Calu3 (cell line): ENCODE results near the gene DNAJC17. TPM values are rescaled to one million over a fixed set of nuclear protein-coding genes. Genes with fewer than 3 reads are reported as not detected.
A peak's percentile ranks its signal among the peaks of the same experiment; 100 is the strongest.

Experiments used
- BruUV-seq: library from RNA; stranded (reverse); fragments of 400-500 nt; replicated peaks from 2 replicates; lab custom pipeline; 2021; lab: Mats Ljungman, UMichigan
- CTCF ChIA-PET: fragments of 300-600 bp; sonication (Branson Sonifier 250); formaldehyde crosslinking; loops from one replicate; lab custom pipeline; 2022; ENCODE audit warnings: antibody characterized with exemption; lab: Charles Lee
- DNase-seq: peaks from one replicate; pipeline ENCODE4 v3.0.0; 2022
- H3K27ac Mint-ChIP-seq: one replicate; pipeline ENCODE4 v1.8.0; 2022; ENCODE audit warnings: mixed read lengths; ENCODE audit not compliant: unreplicated experiment
- H3K27me3 Mint-ChIP-seq: one replicate; pipeline ENCODE4 v1.8.0; 2022; ENCODE audit warnings: mixed read lengths; ENCODE audit not compliant: unreplicated experiment
- H3K36me3 Mint-ChIP-seq: one replicate; pipeline ENCODE4 v1.8.0; 2022; ENCODE audit warnings: mild to moderate bottlenecking, moderate library complexity, mixed read lengths; ENCODE audit not compliant: insufficient read depth, unreplicated experiment
- H3K4me1 Mint-ChIP-seq: one replicate; pipeline ENCODE4 v1.8.0; 2022; ENCODE audit warnings: mild to moderate bottlenecking, low read depth, mixed read lengths; ENCODE audit not compliant: unreplicated experiment
- H3K4me3 Mint-ChIP-seq: one replicate; pipeline ENCODE4 v1.8.0; 2022; ENCODE audit warnings: mild to moderate bottlenecking, low read depth, moderate library complexity, mixed read lengths; ENCODE audit not compliant: unreplicated experiment
- H3K9me3 Mint-ChIP-seq: one replicate; pipeline ENCODE4 v1.8.0; 2022; ENCODE audit warnings: low read depth, mixed read lengths; ENCODE audit not compliant: unreplicated experiment
- intact Hi-C: fragments of 100-400 bp; cut with micrococcal nuclease; formaldehyde crosslinking; loops from one replicate; pipeline ENCODE4 v1.10.0; 2022; ENCODE audit not compliant: unreplicated experiment
- total RNA-seq: library from RNA; stranded (reverse); gene quantifications from 2 replicates; pipeline ENCODE4 v1.2.3, GENCODE V29; 2022
- TF ChIP-seq, protein P1 (sequence below): fragments of 200-600 bp; IDR thresholded peaks from one replicate; pipeline ENCODE4 v1.8.0; 2022; ENCODE audit warnings: antibody characterized with exemption; ENCODE audit not compliant: unreplicated experiment

DNAJC17 gene
- total RNA-seq, 1 experiment from 2014 or later: 17.4 TPM

DNA sequence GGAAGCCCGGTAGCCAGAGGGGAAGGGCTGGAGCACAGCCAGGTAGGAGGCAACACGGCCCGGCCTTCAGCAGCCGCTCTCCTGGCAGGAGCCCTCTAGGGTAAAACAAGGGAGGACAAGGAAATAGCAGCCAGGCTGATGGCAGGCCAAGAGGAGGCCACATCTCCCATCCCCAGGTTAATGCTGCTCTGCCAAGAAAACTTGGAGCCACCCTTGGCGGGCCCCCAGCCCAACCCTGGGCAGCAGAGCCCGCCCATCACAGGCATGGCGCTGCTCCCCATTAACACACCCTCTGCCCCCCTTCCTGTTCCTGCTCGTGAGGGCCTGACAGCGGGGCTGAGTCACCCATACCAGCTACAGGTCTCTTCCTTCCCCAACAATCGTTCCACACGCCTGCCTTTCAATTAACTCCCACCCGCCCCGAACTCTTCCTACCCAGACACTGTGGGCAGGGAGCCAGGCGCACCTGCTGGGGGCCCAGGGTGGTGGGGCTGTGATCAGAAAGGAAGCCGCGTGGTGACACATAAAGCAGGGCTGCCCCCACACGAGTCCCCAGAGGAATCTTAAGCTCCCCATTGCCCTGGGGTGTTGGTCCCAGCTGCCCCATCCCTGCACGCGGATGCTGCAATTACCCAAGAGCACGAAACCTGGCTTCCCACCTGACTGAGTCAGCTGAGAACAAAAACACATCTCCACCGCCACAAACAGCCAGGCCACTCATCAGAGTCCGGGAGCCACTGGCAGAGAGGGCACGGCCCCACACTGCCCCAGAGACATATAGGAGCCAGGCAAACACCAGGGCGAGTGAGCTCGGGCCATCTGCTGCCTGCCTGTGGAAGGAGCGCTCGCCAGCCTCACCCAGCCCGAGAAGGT lies 37.8 kb downstream of the DNAJC17 start, which contains the start of gene C15orf62:
C15orf62 (plus strand) TSS at position 707 of the 873 bp plus-strand sequence. CDS start 516 bp downstream, outside the sequence.
- intact Hi-C loops: loop anchor here (2.0 kb wide), 1 partner anchor 17 kb away; no protein-coding TSS in a partner anchor
- Mint-ChIP-seq H3K36me3 (peaks cover 21% of the 10 kb centered on the region), H3K4me3 (peak within 1 kb of the TSS; percentile 59), H3K27ac (peak within 1 kb of the TSS; percentile 90), H3K27me3 (no peaks in the 10 kb centered on the region), H3K9me3 (no peaks in the 10 kb centered on the region), H3K4me1 (peaks cover 22% of the 10 kb centered on the region)
- BruUV-seq: no TSS peak
- CTCF ChIA-PET: interaction anchor here (0.6 to 2.1 kb wide), 5 partner anchors 13 to 124 kb away, joined by 3 to 8 read pairs (median 4); no protein-coding TSS in a partner anchor
- peak; percentile 74 for DNase-seq
- TF ChIP-seq, protein P1, sequence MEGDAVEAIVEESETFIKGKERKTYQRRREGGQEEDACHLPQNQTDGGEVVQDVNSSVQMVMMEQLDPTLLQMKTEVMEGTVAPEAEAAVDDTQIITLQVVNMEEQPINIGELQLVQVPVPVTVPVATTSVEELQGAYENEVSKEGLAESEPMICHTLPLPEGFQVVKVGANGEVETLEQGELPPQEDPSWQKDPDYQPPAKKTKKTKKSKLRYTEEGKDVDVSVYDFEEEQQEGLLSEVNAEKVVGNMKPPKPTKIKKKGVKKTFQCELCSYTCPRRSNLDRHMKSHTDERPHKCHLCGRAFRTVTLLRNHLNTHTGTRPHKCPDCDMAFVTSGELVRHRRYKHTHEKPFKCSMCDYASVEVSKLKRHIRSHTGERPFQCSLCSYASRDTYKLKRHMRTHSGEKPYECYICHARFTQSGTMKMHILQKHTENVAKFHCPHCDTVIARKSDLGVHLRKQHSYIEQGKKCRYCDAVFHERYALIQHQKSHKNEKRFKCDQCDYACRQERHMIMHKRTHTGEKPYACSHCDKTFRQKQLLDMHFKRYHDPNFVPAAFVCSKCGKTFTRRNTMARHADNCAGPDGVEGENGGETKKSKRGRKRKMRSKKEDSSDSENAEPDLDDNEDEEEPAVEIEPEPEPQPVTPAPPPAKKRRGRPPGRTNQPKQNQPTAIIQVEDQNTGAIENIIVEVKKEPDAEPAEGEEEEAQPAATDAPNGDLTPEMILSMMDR: no peak

DNA sequence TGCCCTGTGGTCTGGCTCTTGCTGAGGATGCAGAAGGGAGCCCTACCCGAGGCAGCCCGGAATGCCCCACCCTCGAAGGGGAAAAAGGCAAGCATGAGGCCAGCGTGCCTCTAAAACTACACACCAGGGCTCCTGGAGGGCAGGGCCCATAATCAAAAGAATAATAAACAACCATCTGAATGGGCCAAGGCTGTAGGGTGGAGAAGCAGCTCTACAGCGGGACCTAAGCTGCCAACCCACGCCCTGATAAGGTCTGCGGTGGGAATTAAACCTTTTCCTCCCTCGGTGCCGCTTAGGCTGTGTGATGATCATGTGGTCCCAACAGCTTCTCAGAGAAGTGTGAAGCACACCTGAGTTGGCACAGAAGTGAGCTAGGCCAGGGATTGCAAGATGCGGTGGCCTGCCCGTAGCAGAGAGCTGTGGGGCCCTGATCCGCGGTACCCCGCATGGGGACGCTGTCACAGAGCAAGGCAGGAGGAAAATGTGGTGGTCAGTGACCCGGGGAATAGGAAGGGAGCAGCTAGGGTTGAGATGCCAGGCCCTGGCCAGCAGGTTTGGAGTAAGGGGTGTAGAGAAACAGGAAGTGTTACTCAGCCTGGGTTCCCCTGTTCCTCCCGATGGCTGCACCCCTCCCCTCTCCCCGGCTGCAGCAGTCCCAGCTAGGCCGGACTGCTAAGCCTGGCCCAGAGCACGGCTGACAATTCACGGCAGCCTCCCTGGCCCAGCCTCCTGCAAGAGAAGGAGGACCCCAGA lies 38.6 kb downstream of the DNAJC17 start:
- BruUV-seq: no TSS peak
- Mint-ChIP-seq H3K36me3 (peaks cover 24% of the 10 kb centered on the region), H3K9me3 (no peaks in the 10 kb centered on the region), H3K27ac (peak overlapping the region; percentile 90), H3K27me3 (no peaks in the 10 kb centered on the region), H3K4me3 (peak overlapping the region; percentile 59), H3K4me1 (peaks cover 22% of the 10 kb centered on the region)
- CTCF ChIA-PET: interaction anchor here (0.7 to 2.1 kb wide), 4 partner anchors 14 to 125 kb away, joined by 4 to 8 read pairs (median 6); no protein-coding TSS in a partner anchor
- intact Hi-C loops: loop anchor here (2.0 kb wide), 1 partner anchor 18 kb away; no protein-coding TSS in a partner anchor
- TF ChIP-seq, protein P1: no peak
- no peak for DNase-seq

DNA sequence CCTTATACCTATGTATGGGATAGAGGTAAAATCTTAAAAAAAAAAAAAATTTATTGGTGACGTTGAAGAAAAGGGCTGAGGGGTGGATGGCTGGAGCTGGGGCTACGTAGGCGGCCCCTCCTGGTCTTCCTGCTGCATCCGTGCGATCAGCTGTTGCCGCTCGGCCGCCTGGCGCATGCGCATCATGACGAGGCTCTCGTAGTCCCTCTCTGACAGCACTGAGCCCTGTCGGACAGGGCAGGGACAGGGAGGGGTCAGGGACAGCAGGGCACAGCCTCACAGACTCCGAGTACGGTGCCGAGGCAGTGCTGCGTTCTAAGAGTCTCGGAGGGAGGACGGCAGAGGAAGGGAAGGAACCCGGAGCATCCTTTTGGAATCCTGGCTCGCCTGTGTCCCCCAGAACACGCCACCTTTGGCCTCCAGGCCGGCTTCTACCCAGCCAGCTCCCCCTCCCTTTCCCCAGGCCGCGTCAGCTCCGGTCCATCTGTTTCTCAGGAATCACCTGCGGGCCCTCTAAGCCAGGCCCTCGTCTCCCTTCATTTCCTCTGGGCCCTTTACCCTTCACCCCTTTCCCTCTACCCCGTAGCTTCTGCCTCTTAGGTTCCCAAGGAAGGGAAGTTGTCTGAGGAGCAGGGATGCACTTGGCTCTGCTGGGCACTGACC lies 39.3 kb downstream of the DNAJC17 start:
- DNase-seq: no peak
- Mint-ChIP-seq H3K9me3 (no peaks in the 10 kb centered on the region), H3K4me1 (peaks cover 22% of the 10 kb centered on the region), H3K27ac (no peak overlapping the region), H3K4me3 (no peak overlapping the region), H3K36me3 (peaks cover 29% of the 10 kb centered on the region), H3K27me3 (no peaks in the 10 kb centered on the region)
- BruUV-seq: no TSS peak
- CTCF ChIA-PET: interaction anchor here (2.0 to 2.1 kb wide), 2 partner anchors 15 to 124 kb away, joined by 8 read pairs; no protein-coding TSS in a partner anchor
- TF ChIP-seq, protein P1: no peak
- intact Hi-C loops: loop anchor here (2.0 kb wide), 1 partner anchor 19 kb away; no protein-coding TSS in a partner anchor
